GM20431 (cell line): Measurements from ENCODE around the gene FAM43A.

Experiments
- in situ Hi-C: fragments of 300-500 bp; cut with MseI, MboI; formaldehyde crosslinking; loops from one replicate; pipeline ENCODE4 v1.15.0; 2020; ENCODE audit warnings: low sequenced_read_pairs; ENCODE audit not compliant: unreplicated experiment

Gene FAM43A, protein sequence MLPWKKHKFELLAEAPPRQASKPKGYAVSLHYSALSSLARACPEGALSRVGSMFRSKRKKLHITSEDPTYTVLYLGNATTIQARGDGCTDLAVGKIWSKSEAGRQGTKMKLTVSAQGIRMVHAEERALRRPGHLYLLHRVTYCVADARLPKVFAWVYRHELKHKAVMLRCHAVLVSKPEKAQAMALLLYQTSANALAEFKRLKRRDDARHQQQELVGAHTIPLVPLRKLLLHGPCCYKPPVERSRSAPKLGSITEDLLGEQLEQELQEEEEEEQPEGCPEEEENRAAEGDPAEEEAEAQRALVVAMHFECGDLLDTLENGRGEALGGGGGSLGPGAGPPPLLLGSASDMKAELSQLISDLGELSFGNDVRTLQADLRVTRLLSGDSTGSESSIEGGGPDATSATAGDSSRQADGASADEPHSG

GRCh38 chr3:194685718-194686413 is at the start of gene FAM43A:
Gene FAM43A, plus strand, starts transcription at chr3:194685883. Its CDS starts 944 bp downstream, at chr3:194686827.
- in situ Hi-C loops, result loop anchor here (10.0 kb wide), 2 partner anchors 419 to 579 kb away; no protein-coding TSS in a partner anchor

DNA sequence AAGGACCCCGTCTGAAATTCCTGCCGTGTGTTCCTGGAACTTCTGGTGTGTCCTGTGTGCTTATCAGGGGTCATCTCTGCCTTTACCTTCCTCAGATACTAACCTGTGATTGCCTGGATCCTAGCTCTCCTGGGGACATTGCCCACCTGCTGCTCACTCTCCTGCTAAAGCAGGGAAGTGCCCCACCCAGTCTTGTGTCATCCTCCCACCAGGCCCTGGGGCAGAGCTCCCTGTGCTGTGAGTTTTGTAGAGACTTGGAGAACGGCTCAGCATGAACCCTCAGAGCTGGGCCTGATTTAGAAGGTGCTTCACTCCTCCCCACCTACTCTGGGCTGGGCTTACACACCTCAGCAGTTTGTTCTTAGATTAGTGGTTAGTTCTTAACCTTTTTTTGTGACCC is 48.6 kb upstream of the FAM43A start:
- in situ Hi-C loops, result no loop called here

- in situ Hi-C loops, result no loop called here
Measured at GRCh38 chr3:194637541-194638400, 47.9 kb upstream of the FAM43A start.

DNA sequence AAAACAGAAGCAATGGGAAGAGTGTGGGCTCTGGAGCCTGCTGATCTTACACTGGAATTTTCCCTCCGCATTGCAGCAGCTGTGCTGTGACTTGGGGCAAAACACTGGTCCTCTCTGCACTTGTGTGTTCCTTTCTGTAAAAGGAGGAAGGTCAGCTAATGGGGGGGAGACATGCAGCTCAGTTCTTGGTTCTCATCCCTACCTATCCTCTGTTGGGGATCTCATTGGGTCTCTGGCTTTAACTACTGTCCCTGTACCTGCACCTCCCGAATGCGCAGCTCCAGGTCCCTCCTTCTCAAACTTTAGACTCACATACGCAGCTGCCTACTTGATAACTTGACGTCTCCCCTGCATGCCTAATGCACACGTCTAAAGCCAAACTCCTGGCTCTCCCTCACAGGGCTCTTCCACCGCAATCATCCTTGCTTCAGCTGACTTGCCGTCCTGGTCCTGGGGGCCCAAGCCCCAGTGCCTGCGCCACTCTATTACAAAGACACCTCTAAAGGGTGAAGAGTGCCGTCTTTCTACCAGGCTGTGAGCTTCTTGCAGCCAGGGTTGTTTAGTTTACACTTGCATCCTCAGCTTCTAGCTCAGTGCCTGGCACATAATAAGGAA is 46.6 kb upstream of the FAM43A start:
- in situ Hi-C loops, result no loop called here

- in situ Hi-C loops, result no loop called here
Measured at GRCh38 chr3:194640829-194641228, 44.9 kb upstream of the FAM43A start.

GRCh38 chr3:194642769-194643168 is 42.9 kb upstream of the FAM43A start:
- in situ Hi-C loops, result no loop called here

GRCh38 chr3:194647747-194648146 is 37.9 kb upstream of the FAM43A start:
- in situ Hi-C loops, result no loop called here

DNA sequence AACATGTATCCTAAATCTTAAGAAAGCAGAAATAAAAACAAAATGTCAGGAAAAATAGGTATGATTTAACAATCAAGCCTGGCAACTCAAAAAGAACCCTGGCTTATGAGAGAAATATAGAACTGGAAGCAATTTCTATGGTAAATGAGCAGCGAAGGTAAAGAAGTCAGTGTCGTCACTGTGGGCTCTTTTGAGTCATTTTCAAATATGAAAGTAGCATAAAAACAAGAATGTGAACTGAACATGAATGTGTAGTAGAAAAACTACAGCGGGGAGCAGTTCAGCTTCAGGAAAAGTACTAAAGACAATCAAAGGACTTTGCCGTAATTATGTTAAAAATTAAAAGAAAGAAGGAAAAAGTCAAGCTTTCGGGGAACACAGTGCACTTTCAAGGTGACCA is 31.2 kb upstream of the FAM43A start:
- in situ Hi-C loops, result loop anchor here (25.0 kb wide), 1 partner anchor 883 kb away; the partner anchor contains the start of gene PPP1R2

GRCh38 chr3:194657439-194657838 is 28.2 kb upstream of the FAM43A start:
- in situ Hi-C loops, result loop anchor here (25.0 kb wide), 1 partner anchor 880 kb away; the partner anchor contains the start of gene PPP1R2

- in situ Hi-C loops, result loop anchor here (25.0 kb wide), 1 partner anchor 879 kb away; the partner anchor contains the start of gene PPP1R2
Measured at GRCh38 chr3:194658477-194659242, 27.0 kb upstream of the FAM43A start.

DNA sequence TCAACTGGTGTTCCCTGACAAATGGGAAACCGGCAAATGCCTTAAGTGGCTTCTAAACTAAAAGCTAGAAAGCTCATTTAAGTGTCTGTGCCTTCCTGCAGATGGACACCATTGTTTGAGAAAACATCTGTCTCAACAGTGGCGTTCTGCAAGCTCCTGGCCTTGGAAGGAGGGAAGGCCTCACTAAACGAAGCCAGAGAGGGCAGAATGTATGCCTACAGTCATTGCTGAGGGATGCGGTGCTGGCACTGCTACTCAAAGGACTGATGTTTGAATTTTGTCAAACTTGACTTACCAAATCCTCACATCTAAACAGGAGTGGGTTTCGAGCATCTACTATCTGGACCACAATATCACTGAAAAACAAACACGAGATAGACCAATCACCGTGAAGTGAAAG is 25.9 kb upstream of the FAM43A start:
- in situ Hi-C loops, result loop anchor here (25.0 kb wide), 1 partner anchor 878 kb away; the partner anchor contains the start of gene PPP1R2

DNA sequence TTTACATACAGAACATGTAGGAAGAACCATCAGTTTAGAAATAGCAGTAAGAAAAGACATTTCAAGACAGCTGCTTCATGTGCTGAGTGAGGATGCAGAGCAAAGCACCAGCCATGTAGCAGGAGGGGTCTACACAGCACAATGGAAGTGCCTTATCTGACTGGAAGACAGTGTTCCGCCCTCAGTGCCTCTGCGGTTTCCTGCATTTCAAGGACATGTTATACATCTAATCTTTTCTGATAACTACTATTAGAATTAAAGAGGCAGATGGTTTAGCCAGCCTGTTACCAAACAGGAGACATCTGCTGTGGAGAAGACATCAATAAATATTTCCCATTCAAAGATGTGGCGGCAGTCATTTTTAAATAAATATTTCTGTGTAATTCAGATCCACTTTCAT is 24.3 kb upstream of the FAM43A start:
- in situ Hi-C loops, result loop anchor here (25.0 kb wide), 1 partner anchor 876 kb away; the partner anchor contains the start of gene PPP1R2

DNA sequence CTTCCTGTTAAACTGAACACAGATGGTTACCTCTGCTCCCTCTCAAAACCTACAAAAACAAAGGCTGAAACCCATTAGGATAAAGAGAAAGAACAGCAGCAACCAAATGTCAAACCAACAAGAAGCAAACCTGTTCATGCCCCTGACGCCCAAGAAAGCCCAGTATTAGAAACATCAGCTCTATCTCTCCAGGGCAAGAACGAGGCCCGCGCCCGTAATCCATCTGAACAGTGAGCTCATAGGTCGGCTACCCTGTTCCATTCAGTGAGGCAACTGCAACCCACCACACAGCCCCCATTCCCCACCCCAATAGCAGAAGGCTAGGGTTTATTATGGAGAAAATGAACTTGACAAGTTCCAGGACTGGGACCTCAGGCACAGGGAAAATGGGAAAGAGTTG is 23.7 kb upstream of the FAM43A start:
- in situ Hi-C loops, result loop anchor here (25.0 kb wide), 1 partner anchor 875 kb away; the partner anchor contains the start of gene PPP1R2

DNA sequence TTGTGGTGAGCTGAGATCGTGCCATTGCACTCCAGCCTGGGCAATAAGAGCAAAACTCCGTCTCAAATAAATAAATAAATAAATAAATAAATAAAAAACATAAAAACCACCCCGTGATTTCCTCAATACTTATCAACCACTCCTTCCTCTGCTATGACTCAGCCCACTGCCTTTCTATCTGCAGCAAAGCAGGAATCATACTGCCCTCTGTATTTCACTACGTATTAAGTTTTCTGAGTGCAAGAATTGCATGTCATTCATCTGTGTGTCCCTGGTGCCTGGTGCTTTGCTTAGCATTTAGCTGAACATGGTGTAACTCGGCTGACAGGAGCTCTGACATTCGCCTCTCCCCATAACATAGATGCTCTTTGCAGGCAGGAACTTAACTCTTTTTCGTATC is 20.8 kb upstream of the FAM43A start:
- in situ Hi-C loops, result loop anchor here (25.0 kb wide), 1 partner anchor 872 kb away; the partner anchor contains the start of gene PPP1R2

- in situ Hi-C loops, result loop anchor here (25.0 kb wide), 1 partner anchor 870 kb away; the partner anchor contains the start of gene PPP1R2
Measured at GRCh38 chr3:194667363-194667762, 18.3 kb upstream of the FAM43A start.

DNA sequence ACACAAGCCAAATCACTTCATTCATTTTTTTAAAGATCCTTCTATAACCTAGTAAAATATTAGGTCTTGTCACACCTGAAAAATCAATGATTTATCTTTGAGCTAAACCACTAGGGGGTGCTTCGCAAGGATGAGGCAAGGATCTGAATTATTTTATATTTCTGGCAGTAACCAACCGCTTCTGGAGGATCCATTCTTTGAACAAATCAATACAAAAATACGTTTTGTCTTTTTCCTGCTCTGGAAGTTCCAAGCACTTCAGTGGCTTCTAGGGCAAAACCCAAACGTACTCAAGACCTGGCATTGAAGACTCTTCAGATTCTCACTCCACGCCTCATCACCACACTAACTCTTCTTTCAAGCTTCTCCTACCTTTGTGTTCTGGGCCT is 14.2 kb upstream of the FAM43A start:
- in situ Hi-C loops, result loop anchor here (25.0 kb wide), 1 partner anchor 866 kb away; the partner anchor contains the start of gene PPP1R2

- in situ Hi-C loops, result loop anchor here (25.0 kb wide), 1 partner anchor 865 kb away; the partner anchor contains the start of gene PPP1R2
Measured at GRCh38 chr3:194671900-194672808, 13.5 kb upstream of the FAM43A start, which contains the start of gene LSG1. Gene LSG1, minus strand, starts transcription at chr3:194672191. Its CDS starts 29 bp downstream, at chr3:194672162.
